NCI-H187 treated with DMSO at 0.1 percent for 48 hours (cell line): ENCODE measurements around the gene EDC3.

Experiments used
- DNase-seq: peaks from one replicate; lab custom pipeline; 2025; lab: John Stamatoyannopoulos, UW

The EDC3 gene

DNA sequence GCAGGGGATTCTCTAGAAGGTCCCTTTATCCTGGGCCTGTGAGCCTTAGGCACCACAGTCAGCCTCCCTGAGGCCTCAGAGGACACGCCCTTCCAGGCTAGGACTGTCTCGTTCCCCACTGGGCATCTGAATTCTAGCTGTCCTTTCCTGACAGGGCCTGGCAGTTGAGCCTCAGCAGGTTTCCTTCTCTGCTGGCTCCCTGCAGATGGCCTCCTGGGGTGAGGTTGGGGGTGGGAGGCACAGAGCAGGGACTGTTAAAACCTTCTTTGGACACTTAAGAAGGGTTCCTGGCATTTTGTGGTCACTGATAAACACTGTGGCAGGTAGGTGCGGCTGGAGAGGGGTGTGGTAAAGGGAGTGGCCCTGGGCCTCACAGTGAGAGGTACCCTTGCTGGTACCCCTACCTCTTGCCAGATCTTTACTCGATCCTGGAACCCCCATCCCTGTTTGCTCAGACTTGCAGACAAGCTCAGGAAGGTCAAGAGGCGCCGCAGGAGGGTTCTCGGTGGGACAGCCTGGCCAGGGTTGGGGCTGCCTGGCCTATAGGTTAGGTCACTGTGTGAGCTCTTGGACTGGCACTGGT is 71.7 kb downstream of the EDC3 start:
- DNase-seq = no peak

DNA sequence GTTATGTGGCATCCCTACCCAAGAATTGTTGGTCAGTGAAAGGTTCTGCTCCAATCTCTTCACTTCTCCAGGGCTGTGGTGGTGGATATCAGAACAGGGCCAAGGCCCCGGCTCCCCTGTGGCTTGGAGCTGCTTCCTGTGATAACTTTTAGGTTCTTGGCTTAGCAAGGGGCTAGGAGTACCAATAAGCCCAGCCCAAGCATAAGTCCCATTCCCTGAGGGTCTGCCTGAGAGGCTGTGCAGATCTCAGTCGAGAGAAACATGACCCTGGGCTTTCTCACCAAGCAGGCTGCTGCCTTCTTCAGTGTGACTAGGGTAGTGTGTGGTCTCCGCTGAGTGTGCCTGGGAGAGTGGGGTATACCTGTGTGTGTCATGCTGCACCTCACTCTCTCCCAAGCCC is 73.1 kb downstream of the EDC3 start:
- no peak for DNase-seq

DNA sequence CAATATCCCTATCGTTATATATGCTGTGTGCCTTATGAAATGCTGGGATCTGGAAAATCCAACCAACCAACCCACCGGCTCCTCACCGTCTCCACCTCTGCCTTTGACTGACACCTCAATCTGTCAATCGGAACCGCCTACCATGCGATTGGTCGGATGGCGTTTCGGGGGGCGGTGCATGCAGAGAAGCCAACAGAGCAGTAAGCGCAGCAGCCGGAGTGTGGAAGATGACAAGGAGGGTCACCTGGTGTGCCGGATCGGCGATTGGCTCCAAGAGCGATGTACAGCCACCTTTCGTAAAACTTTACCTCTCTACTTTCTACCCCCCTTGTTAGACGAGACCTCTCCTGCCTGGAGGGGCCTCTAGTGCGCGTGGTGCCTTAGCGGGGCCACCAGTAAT is 73.9 kb downstream of the EDC3 start:
- DNase-seq = no peak

DNA sequence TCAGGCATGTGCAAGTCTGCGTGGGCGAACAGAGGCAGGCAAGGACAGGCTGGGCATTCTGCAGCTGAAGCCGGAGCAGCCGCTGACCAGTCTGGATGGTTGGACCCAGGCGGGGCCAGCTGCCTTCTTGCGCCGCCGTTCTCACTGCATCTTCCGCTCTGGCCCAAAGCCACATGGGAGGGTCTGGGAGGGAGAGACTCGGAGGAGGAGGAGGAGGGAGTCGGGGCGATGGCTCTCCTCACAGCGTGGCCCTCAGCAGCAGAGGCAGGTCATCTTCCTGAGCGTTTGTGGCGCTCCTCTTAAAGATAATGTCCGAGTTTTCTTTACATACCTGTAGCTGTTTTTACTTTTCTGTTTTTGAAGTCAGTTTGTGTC is 74.3 kb downstream of the EDC3 start:
- DNase-seq = no peak

DNA sequence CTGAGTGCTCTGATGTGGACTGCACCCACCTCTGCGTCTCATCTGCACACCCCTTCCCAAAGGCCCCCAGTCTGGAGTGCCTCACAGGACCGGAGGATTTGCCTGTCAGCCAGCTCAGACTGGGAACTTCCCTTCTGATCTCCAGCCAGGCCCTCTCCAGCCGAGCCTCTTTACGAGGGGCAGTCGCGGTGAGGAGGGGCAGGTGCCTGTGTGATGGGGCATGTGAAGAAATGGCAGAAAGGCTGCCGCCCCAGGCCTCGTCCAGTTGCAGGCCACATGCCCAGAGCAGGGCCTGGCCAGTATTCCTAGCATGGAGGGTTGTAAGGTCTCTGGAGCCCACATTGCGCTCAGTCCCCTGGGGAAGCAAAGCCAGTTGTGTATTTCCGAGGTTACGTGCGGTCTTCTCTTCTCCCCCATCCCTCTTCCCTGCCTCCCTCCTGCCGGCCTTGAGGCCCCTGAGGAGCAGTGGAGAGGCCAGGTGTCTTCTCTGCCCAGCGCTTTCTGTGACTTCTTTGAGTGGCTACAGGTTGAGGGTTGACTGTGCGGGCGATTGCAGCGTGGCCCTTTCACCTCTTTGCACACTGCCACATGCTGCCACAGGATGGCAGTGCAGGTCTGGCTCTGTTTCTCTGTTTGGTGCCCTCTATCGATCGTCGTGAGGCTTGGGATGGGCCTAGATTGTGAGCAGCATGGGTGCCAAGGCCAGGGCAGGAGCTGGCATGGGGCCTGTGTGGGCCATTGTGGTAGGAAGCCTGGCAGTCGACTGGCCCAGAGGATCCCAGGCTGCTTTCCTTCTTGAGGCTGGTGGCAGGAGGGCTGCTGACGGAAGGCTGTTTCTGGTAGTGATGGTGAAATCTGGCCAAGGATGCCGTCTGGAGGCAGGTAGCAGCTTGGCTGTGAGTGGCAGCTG is 74.9 kb downstream of the EDC3 start:
- no peak for DNase-seq

DNA sequence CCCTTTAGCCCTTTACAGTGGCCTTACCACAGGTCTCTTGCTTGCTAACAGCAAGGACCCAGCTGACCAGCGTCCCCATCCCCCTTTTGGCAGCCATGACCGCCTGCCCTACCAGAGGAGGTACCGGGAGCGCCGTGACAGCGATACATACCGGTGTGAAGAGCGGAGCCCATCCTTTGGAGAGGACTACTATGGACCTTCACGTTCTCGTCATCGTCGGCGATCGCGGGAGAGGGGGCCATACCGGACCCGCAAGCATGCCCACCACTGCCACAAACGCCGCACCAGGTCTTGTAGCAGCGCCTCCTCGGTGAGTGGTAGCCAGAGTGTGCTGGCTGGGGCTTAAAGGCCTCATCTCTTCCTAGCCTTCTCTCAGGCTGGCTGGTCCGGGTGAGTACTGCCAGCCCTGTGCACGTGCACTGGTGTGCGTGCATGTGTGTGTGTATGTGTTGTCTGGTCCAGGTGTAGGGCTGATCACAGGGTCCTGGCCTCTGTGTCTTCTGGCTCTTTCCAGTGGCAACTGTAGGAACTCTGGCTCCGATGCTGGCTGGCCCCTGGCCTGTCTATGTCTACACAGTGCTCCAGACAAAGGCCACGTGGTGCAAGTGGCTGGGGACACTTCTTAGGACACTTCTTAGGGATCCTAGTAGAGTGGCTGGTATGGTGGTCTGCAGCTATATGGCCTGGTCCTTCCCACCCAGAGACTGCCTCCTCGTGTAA is 75.7 kb downstream of the EDC3 start:
- no peak for DNase-seq

DNA sequence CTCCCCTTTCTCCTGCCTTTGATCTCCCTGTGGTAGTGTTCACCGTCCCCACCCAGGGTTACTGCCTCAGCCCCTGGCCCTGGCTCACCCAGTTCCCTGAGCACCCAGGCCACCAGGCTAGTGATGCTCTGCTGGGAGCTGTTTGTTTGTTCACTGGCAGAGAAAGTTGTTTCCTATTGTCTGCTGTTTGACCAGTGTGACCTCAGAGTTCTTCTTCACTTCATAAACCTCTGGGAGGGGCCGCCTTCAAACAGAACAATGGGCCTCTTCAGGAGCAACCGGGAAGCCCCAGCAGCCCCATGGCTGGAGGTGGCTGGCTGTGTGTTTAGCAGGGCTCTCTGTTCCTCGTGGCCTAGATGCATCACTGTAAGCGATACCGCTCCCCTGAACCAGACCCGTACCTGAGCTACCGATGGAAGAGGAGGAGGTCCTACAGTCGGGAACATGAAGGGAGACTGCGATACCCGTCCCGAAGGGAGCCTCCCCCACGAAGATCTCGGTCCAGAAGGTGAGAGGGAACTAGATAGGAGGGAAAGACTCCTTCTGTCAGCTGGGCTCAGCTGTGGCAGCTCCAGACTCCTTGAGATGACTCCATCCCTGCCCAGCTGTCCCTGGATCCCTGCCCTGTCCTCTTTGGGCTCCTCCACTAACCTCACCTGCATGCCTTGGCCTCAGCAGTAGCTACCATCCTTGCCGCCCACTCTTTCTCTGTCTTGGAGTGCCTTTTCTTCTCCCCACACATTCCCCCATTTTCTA is 76.8 kb downstream of the EDC3 start:
- no peak for DNase-seq

DNA sequence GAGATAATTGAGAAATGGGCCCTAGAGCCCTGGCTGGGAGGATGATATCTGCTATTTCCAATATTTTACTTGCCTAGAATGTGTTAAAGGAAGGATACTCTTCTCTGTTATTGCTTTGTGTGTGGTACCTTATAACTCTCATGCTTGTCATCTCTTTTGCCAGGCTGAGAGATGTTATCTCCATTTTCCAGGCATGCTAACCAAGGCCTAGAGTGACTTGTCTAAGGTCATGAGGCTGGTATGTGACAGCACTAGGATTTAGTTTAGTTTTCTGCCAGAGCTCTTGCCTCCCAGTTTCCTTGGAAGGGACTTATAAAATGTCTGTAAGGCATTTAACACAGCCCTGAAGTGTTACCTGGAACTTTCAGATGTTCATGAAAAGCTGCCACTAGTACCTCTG is 78.8 kb downstream of the EDC3 start:
- no peak for DNase-seq

DNA sequence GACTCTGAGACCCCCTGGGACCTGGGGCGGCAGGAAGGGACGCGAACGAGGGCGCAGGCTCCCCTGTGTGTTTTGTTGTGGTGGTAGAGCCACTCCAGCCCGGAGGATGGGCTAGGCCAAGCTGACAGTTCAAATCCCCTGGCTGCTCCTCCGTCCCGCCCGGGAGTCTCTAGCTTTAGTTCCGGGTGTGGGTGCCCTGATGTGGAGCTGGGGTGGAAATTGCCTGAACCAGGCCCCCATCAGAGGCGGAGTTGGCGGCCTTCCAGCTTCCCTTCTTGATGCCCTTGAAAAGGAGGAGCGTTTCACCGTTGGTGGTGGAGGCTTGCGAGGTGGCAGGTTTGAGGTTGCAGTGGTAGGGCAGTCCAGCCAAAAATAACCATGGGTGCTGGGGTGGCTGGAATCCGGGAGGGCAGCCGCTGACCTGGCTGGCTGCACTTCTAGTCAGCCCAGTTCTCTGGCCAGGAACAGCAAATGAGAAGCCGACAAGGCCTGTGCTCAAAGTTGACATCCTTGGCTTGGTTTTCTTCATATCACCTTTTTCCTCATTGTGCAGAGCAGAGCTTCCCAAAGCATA is 79.4 kb downstream of the EDC3 start:
- no peak for DNase-seq

DNA sequence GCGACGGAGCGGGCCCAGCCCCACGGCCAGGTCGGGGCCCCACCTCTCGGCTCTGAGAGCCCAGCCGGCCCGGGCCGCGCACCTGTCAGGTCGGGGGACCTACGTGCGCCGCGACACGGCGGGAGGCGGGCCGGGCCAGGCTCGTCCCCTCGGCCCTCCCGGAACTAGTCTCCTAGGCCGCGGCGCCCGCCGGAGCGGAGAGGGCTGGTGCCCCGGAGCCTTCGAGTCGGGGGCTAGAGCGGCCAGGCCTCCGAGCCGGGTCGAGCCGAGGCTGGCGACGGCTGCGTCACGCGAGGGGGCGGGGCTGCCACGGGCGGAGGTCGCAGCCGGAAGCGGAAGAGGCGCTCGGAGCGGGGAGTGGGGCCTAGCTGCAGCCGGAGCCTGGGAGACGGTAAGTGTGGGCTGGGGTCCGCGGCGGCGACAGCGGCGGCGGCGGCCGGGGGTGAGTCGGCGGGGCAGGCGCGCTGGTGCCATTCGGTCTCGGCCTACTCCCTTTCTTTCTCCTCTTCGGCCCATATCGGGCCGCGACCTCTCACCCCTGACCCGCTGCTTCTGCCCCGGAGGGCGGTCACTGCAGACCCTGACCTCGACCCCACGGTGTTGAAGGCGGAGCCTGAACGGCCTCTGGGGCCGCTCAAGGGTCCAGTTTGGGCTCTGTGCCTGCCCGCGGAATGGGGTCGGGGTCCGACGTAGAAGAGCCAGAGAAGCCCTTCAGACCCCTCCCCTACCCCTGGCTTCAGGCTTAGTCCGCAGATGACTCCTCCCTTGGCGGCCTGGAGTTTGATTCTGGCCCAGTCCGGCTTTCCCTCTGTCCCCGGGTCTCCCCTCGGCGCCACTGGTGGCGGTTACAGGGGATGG is 80.1 kb downstream of the EDC3 start, which contains the start of gene CLK3:
CLK3 (plus strand) TSS at position 329 of the 858 bp plus-strand sequence. CDS start 3,361 bp downstream, outside the sequence.
- peak; percentile 81 for DNase-seq

DNA sequence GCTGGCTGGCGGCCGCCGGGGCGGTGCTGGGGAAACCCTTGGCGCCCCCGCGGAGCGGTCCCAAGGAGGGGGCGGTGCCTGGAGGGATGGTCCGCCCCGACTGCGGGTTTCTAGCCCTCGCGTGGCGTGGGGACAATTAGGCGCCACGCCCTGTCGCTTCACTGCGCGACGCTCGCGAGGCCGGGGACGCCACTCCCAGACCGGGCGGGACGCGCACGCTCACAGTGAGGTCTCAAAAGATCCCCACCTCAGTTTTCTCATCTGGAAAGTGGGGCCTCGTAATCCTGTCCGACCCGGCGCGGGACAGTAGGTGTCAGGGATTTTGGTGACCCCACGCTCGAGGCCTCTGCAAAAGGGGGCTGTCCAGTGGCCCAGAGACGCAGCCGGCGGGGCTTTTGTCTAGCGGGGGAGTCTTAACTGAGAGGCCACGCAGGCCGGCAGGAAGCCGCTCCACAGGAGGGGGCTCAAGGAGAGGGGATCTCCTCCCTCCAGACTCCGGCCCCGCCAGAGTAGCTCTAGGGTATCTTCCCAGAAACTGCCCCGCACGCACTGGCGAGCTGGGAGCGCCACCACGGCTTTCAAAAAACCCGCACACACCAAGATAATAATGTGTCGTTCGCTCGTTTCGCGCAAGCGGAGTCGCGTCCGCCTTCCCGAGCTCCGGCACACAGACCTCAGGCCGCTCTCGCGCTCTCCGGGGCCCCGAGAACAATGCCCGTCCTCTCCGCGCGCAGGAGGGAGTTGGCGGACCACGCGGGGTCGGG is 80.9 kb downstream of the EDC3 start:
- DNase-seq = no peak

DNA sequence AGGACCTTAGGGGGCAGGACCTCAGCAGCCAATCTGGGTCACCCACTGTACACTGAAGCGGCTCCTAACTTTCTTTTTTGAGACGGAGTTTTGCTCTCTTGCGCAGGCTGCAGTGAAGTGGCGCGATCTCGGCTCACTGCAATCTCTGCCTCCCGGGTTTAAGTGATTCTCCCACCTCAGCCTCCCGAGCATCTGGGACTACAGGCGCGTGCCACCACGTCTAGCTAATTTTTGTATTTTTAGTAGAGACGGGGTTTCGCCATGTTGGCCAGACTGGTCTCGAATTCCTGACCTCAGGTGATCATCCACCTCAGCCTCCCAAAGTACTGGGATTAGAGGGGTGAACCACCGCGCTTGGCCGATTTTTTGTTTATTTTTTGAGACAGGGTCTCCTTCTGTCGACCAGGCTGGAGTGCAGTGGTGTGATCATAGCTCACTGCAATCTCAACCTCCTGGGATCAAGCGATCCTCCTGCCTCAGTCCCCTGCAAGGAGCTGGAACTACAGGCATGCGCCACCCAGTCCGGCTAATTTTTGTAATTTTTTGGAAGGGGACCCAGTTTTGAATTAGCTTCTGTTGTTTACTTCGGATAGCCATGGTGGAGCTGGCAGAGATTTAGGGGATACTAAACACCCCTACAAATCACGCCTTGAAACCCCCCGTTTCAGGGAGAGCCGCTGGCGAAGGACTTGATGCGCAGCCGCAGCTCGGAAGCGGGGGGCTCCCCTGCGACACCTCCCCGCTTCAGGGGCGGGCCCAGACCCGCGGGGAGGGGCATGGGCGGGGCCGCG is 81.7 kb downstream of the EDC3 start:
- DNase-seq = no peak

DNA sequence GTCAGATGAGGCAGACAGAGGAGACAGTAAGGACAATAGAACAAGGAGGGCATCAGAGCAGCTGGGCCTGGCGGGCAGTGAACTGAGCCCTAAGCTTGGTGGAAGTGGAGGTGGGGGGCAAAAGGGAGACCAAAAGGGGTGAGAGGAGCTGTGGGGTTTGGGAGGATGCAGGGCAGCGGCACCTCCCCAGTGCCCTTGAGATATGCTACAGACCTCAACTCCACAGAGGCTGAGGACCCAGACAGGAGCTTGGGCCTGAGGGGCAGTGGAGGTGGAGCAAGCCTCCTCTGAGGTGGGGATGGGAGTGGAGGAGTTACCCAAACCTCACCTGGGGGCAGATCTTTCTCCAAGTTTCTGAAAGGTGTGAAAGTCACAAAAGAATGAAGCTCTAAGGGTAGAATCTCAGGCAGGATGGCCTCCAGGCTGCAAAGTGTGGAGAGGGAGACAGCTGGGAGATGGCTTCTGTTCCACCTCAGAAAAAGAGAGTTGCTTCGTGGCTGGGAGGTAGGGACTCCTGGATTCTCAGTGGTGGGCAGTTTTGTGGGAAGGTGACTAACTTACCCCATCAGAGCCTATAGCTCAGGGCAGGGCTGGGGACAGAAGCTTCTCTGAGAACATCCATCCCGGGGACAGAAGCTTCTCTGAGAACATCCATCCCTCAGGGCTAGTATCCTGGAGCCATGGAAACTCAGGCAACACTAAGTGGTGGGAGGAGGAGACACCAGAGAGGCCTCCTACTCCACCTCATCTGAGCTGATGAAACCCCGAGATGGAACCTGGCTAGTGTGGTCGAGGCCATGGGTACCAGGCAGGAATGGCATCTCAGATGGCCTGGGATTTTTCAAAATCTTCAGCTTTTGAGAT is 82.5 kb downstream of the EDC3 start:
- no peak for DNase-seq

DNA sequence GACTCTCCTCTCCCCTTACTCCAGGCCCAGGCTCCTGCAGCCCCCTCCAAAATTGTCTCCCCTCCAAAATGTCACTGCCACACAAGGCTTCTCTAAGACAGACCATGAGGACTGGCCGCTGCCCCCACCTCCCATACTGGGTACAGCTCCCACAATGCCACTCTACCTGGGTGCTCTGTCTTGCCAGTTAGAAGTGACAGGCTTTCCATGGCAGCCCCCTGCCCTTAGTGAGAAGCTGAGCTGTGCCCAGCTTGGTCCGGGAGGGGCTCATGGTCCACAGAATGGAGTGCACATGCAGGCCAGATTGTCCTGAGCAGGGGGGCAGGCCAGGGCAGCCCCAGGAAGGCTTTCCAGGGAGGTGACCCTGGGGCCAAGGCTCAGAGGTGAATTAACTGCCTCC is 83.1 kb downstream of the EDC3 start:
- DNase-seq = no peak

DNA sequence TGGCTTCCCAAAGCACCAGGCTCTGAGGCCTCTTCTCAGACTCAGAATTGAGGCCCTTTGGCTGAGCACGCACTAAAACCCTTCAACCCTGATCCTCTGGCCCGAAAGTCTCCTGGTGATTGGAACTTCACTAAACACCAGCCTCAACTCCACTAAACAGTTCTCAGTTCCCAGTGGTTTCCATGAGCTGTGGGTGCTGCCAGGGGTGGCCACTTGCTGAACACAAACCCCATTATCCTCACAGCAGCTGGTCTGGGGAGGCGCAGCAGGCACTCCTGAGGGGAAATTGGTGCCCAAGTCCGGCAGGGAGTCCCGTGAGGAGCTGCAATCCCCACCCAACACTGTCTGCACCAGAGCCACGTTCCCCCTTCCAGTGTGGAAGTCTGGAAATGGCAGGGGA is 84.0 kb downstream of the EDC3 start:
- no peak for DNase-seq

DNA sequence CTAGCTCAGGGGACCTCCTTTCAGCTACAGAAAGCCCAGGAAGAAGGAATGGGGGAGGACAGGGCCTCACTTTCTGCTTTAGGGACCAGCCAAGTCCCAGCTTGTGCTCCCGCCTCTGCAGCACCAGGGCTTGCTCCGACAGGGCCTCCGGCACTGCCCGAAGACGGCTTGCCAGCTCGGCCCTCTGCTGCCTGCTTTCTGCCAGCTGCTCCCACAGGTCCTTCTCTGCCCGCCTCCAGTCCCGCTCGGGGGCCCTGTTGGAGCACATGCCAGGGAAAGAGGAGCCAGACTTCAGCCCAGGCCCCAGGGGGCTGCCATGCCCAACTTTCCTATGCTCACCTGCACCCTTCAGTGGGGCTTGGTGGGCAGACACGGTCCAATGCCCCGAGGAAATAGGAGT is 84.5 kb downstream of the EDC3 start:
- DNase-seq = no peak

DNA sequence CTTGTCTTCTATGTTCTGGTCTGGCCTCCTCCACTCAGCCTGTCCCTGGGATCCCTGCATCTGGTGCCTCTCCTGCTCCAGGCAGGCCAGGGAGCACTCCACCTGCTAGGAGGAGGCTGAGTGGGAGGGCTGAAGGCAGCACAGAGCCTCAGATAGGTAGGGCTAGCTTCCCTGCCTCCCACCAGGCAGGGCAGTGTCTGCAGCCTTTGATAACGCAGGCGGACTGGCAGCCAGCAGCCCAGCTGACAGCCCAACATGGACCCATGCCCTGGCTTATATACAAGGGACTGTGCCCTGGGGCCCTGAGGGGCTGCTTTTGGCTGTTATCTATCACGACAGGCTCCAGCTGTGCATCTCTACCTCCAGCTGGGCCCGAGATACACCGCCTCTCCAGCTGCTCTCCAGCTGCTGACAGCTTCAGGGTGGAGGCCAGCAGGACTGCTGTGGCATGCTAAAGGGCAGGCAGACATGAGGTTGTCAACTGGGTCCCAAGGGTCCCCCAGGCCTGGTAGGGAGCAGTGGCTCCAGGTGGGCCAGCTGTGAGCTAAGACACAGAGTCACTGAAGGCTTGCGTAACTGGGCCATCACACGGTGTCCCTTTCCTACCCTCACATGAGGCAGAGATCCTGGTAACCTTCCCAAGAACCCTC is 85.4 kb downstream of the EDC3 start:
- no peak for DNase-seq

DNA sequence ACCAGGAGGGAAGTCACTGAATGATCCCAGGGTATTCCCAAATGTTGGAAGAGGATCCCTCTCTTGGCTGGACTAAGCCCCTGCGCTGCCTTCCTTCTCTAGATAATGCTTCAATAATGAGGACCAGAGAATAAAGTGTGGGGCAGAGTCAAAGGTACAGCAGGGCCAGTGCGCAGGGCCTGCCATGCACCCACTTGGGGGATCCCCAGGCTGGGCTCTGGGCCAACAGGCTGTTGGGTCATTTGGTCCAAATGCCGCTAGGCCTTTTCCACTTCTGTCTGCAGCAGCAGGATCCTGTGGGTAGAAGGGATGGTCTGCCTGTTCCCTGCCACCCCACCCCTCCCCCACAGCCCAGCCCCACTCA is 85.9 kb downstream of the EDC3 start:
- no peak for DNase-seq
